ENCODE measurements around the gene ZSCAN25.
"Not testable (repeated sequence)": the region's sequence is repeated elsewhere in the genome, so short reads cannot be mapped to it uniquely, and the experiment has no call there.

Gene ZSCAN25

DNA sequence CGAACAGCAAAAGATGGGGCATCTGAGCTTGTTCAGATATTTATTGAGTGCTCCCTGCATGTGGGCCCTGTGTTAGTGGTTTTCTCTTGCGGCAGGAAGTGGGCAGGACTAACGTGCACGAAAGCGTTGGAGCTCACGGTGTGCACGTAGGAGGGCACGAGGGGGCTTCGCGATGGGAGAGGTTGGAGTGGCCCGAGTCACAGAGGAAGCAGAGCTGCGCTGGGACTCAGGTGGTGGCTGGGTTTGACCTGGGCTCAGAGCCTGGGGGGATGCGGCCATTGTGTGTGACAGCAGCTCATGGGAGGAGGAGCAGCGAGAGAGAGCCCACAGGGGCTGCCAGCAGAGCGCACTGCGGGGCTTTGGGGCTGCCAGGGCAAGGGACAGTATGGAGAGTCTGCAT is 7.7 kb downstream of the ZSCAN25 start:
- H3K4me1 Mint-ChIP-seq = peaks cover 8% of the 10 kb centered on the region
- no peak for ATAC-seq (ENCODE audit: low read depth)
- no peak overlapping the region for H3K27ac Mint-ChIP-seq

GRCh38 chr7:99625321-99625720 is 8.6 kb downstream of the ZSCAN25 start:
- ATAC-seq (ENCODE audit: low read depth) (no peak), DNase-seq (ENCODE audit: low spot score in 2 of 2) (no peak)
- Mint-ChIP-seq H3K27me3 (no peaks in the 10 kb centered on the region), H3K27ac (no peak overlapping the region), H3K36me3 (peaks cover 35% of the 10 kb centered on the region), H3K9me3 (no peaks in the 10 kb centered on the region), H3K4me3 (no peak overlapping the region), H3K4me1 (peaks cover 8% of the 10 kb centered on the region)

More for the DNA sequence above, 7.7 kb downstream of the ZSCAN25 start:
- no peaks in the 10 kb centered on the region for H3K9me3 Mint-ChIP-seq
- H3K27me3 Mint-ChIP-seq = no peaks in the 10 kb centered on the region
- no peak overlapping the region for H3K4me3 Mint-ChIP-seq
- H3K36me3 Mint-ChIP-seq = peaks cover 36% of the 10 kb centered on the region
- no peak for DNase-seq (ENCODE audit: low spot score in 2 of 2)

DNA sequence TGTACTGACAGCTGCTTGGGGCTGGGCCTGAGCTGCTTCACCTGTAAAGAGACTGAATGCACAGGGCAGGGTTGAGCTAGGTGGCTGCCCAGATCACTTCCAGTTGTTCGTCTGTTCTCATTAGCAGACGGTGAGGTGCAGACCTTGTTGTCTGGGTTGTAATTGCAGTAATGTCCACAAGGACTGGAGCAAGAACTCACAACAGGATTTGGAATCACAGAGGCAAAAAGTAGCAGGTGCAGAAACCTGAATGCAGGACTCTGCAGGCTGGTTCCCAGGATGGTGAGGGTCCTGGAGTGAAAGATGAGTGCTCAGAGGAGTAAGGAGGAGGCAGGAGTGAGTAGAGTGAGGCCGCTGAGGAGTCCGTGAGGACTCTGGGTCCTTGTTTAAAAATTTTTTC is 9.2 kb downstream of the ZSCAN25 start:
- no peak overlapping the region for H3K27ac Mint-ChIP-seq
- H3K9me3 Mint-ChIP-seq = no peaks in the 10 kb centered on the region
- peaks cover 8% of the 10 kb centered on the region for H3K4me1 Mint-ChIP-seq
- no peak for DNase-seq (ENCODE audit: low spot score in 2 of 2)
- no peaks in the 10 kb centered on the region for H3K27me3 Mint-ChIP-seq
- no peak for ATAC-seq (ENCODE audit: low read depth)
- no peak overlapping the region for H3K4me3 Mint-ChIP-seq
- H3K36me3 Mint-ChIP-seq = peaks cover 39% of the 10 kb centered on the region

GRCh38 chr7:99626661-99627060 is 9.9 kb downstream of the ZSCAN25 start:
- H3K36me3 Mint-ChIP-seq = peaks cover 37% of the 10 kb centered on the region
- no peaks in the 10 kb centered on the region for H3K9me3 Mint-ChIP-seq

DNA sequence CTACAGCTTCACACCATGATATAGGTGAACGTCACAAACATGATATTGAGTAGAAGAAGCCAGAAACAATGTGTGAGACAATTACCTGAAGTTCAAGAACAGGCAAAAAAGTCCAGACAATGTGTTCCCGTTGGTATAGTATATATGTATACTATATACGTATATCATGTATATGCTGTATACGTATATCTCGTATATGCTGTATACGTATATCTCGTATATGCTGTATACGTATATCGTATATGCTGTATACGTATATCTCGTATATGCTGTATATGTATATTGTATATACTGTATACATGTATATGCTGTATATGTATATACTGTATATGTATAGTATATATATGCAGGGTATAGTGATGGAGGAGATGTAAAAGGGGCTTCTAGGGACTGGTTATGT is 10.8 kb downstream of the ZSCAN25 start:
- DNase-seq (ENCODE audit: low spot score in 2 of 2) (no peak), ATAC-seq (ENCODE audit: low read depth) (no peak)
- no peaks in the 10 kb centered on the region for H3K27me3 Mint-ChIP-seq
- peaks cover 5% of the 10 kb centered on the region for H3K4me1 Mint-ChIP-seq
- H3K27ac Mint-ChIP-seq = no peak overlapping the region
- H3K4me3 Mint-ChIP-seq = no peak overlapping the region
- no peaks in the 10 kb centered on the region for H3K9me3 Mint-ChIP-seq
- peaks cover 36% of the 10 kb centered on the region for H3K36me3 Mint-ChIP-seq

More at GRCh38 chr7:99626661-99627060, 9.9 kb downstream of the ZSCAN25 start:
- Mint-ChIP-seq H3K27me3 (no peaks in the 10 kb centered on the region), H3K4me3 (no peak overlapping the region), H3K4me1 (peaks cover 5% of the 10 kb centered on the region), H3K27ac (no peak overlapping the region)
- ATAC-seq (ENCODE audit: low read depth) (no peak), DNase-seq (ENCODE audit: low spot score in 2 of 2) (no peak)

DNA sequence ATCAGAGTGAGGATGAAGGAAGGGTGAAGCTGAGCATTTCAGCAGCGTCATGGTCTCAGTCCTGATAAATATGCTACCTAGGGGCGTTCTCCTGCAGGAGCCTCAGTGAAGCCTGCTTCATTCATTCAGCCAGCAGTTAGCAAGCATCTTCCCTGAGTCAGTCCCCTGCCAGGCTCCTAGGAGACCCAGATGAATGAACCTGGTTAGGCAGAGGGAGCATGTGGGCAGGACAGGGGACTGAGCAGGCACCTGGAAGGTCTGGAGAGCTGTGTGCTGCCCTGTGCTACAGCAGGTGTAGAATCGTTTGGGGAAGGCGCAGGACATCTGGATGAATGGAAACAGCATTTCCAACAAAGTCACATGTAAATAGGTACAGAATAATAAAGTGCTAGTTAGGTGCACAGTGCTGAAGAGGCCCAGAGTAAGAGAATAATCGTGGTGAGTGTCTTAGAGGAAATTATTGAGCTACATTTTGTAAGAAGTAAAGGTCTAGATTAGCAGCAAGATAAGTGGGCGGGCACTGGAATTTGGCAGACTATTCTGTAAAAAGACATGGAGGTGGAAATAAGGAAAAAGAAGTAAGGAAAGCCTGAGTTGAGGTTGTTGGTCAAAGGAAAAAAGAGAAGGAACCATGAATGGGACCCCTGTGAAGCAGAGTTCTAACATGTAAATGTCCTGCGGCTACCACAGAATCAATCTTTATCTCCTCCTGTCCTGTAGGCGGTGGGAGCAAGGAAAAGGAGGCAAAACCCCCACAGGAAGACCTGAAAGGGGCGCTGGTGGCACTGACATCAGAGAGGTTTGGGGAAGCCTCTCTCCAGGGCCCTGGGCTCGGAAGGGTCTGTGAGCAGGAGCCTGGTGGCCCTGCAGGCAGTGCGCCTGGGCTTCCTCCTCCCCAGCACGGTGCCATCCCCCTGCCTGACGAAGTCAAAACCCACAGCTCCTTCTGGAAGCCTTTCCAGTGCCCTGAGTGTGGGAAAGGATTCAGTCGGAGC is 12.0 kb downstream of the ZSCAN25 start:
- H3K9me3 Mint-ChIP-seq = no peaks in the 10 kb centered on the region
- peaks cover 2% of the 10 kb centered on the region for H3K4me1 Mint-ChIP-seq
- no peak overlapping the region for H3K27ac Mint-ChIP-seq
- H3K27me3 Mint-ChIP-seq = no peaks in the 10 kb centered on the region
- H3K4me3 Mint-ChIP-seq = no peak overlapping the region
- DNase-seq (ENCODE audit: low spot score in 2 of 2) (no peak), ATAC-seq (ENCODE audit: low read depth) (no peak)
- peaks cover 30% of the 10 kb centered on the region for H3K36me3 Mint-ChIP-seq

DNA sequence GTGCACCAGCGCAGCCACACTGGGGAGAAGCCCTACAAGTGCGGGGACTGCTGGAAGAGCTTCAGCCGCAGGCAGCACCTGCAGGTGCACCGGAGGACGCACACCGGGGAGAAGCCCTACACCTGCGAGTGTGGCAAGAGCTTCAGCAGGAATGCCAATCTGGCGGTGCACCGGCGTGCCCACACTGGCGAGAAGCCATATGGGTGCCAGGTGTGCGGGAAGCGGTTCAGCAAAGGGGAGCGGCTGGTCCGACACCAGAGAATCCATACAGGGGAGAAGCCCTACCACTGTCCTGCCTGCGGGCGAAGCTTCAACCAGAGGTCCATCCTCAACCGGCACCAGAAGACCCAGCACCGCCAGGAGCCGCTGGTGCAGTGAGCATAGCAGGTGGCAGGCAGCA is 12.9 kb downstream of the ZSCAN25 start:
- H3K27ac Mint-ChIP-seq = no peak overlapping the region
- peaks cover 2% of the 10 kb centered on the region for H3K4me1 Mint-ChIP-seq
- no peak for DNase-seq (ENCODE audit: low spot score in 2 of 2)
- no peaks in the 10 kb centered on the region for H3K27me3 Mint-ChIP-seq
- H3K9me3 Mint-ChIP-seq = no peaks in the 10 kb centered on the region
- H3K4me3 Mint-ChIP-seq = no peak overlapping the region
- H3K36me3 Mint-ChIP-seq = peaks cover 27% of the 10 kb centered on the region
- ATAC-seq (ENCODE audit: low read depth) = no peak

- H3K27ac Mint-ChIP-seq = no peak overlapping the region
- H3K36me3 Mint-ChIP-seq = peaks cover 21% of the 10 kb centered on the region
- no peak for ATAC-seq (ENCODE audit: low read depth)
- H3K27me3 Mint-ChIP-seq = no peaks in the 10 kb centered on the region
- no peaks in the 10 kb centered on the region for H3K9me3 Mint-ChIP-seq
- no peaks in the 10 kb centered on the region for H3K4me1 Mint-ChIP-seq
- no peak for DNase-seq (ENCODE audit: low spot score in 2 of 2)
- no peak overlapping the region for H3K4me3 Mint-ChIP-seq
Measured at GRCh38 chr7:99631295-99632109, 14.8 kb downstream of the ZSCAN25 start.

- H3K27ac Mint-ChIP-seq; H3K9me3 Mint-ChIP-seq; H3K4me3 Mint-ChIP-seq; H3K36me3 Mint-ChIP-seq; DNase-seq (ENCODE audit: low spot score in 2 of 2); ATAC-seq (ENCODE audit: low read depth); H3K27me3 Mint-ChIP-seq; H3K4me1 Mint-ChIP-seq: not testable (repeated sequence)
Measured at GRCh38 chr7:99637414-99637813, 20.7 kb downstream of the ZSCAN25 start.

- ATAC-seq (ENCODE audit: low read depth) = no peak
- H3K36me3 Mint-ChIP-seq = peaks cover 14% of the 10 kb centered on the region
- no peak overlapping the region for H3K27ac Mint-ChIP-seq
Measured at GRCh38 chr7:99638731-99639130, 22.0 kb downstream of the ZSCAN25 start.

GRCh38 chr7:99639267-99639666 is 22.5 kb downstream of the ZSCAN25 start:
- Mint-ChIP-seq H3K4me3 (no peak overlapping the region), H3K9me3 (no peaks in the 10 kb centered on the region), H3K36me3 (peaks cover 16% of the 10 kb centered on the region), H3K27ac (no peak overlapping the region), H3K27me3 (no peaks in the 10 kb centered on the region), H3K4me1 (no peaks in the 10 kb centered on the region)
- ATAC-seq (ENCODE audit: low read depth) (no peak), DNase-seq (ENCODE audit: low spot score in 2 of 2) (no peak)

More at GRCh38 chr7:99638731-99639130, 22.0 kb downstream of the ZSCAN25 start:
- H3K4me3 Mint-ChIP-seq = no peak overlapping the region
- no peaks in the 10 kb centered on the region for H3K4me1 Mint-ChIP-seq
- no peaks in the 10 kb centered on the region for H3K9me3 Mint-ChIP-seq
- no peaks in the 10 kb centered on the region for H3K27me3 Mint-ChIP-seq
- no peak for DNase-seq (ENCODE audit: low spot score in 2 of 2)

GRCh38 chr7:99642027-99642426 is 25.3 kb downstream of the ZSCAN25 start:
- peaks cover 2% of the 10 kb centered on the region for H3K9me3 Mint-ChIP-seq
- H3K27ac Mint-ChIP-seq = no peak overlapping the region
- no peak overlapping the region for H3K4me3 Mint-ChIP-seq
- ATAC-seq (ENCODE audit: low read depth) = no peak
- no peak for DNase-seq (ENCODE audit: low spot score in 2 of 2)
- peaks cover 28% of the 10 kb centered on the region for H3K36me3 Mint-ChIP-seq
- no peaks in the 10 kb centered on the region for H3K27me3 Mint-ChIP-seq
- no peaks in the 10 kb centered on the region for H3K4me1 Mint-ChIP-seq

GRCh38 chr7:99643464-99643863 is 26.7 kb downstream of the ZSCAN25 start:
- Mint-ChIP-seq H3K36me3 (peaks cover 34% of the 10 kb centered on the region), H3K4me1 (no peaks in the 10 kb centered on the region), H3K4me3 (no peak overlapping the region), H3K27me3 (no peaks in the 10 kb centered on the region), H3K27ac (no peak overlapping the region), H3K9me3 (peaks cover 2% of the 10 kb centered on the region)
- ATAC-seq (ENCODE audit: low read depth) = no peak
- DNase-seq (ENCODE audit: low spot score in 2 of 2) = no peak

GRCh38 chr7:99644431-99644830 is 27.7 kb downstream of the ZSCAN25 start:
- peaks cover 34% of the 10 kb centered on the region for H3K36me3 Mint-ChIP-seq
- H3K27ac Mint-ChIP-seq = no peak overlapping the region
- H3K4me1 Mint-ChIP-seq = no peaks in the 10 kb centered on the region
- no peak overlapping the region for H3K4me3 Mint-ChIP-seq
- ATAC-seq (ENCODE audit: low read depth) (no peak), DNase-seq (ENCODE audit: low spot score in 2 of 2) (no peak)
- H3K27me3 Mint-ChIP-seq = no peaks in the 10 kb centered on the region
- H3K9me3 Mint-ChIP-seq = peaks cover 2% of the 10 kb centered on the region
